HUES64 (cell line): ENCODE data around the gene ADAMTS16. TPM values are rescaled to one million over a fixed set of nuclear protein-coding genes. Genes with fewer than 3 reads are reported as not detected.

Experiments
- H3K27ac ChIP-seq: 2 replicates; pipeline ENCODE4 v1.7.0; 2013; ENCODE audit warnings: low read depth, low read length, inconsistent platforms
- H3K27me3 ChIP-seq: 2 replicates; pipeline ENCODE4 v1.6.1; 2013; ENCODE audit warnings: mild to moderate bottlenecking, low read length; ENCODE audit not compliant: insufficient read depth
- H3K36me3 ChIP-seq: 2 replicates; pipeline ENCODE4 v1.6.1; 2013; ENCODE audit warnings: mild to moderate bottlenecking, low read length; ENCODE audit not compliant: insufficient read depth
- H3K4me1 ChIP-seq: 2 replicates; pipeline ENCODE4 v1.6.1; 2013; ENCODE audit warnings: mild to moderate bottlenecking, low read length, moderate library complexity; ENCODE audit not compliant: insufficient read depth
- H3K4me3 ChIP-seq: 2 replicates; pipeline ENCODE4 v1.5.1; 2013; ENCODE audit warnings: mild to moderate bottlenecking, low read length, moderate library complexity
- H3K9ac ChIP-seq: 2 replicates; pipeline ENCODE4 v1.6.1; 2013; ENCODE audit warnings: mild to moderate bottlenecking, low read depth, low read length
- H3K9me3 ChIP-seq: 2 replicates; pipeline ENCODE4 v1.6.1; 2013; ENCODE audit warnings: low read depth, low read length; ENCODE audit not compliant: insufficient read depth
- WGBS: fragments of 150-250, 120-280 bp; methylation state at CpG from one replicate; pipeline ENCODE4 v1.1.7; 2013; ENCODE audit warnings: missing lambda C conversion rate; 5-methylcytosine and 5-hydroxymethylcytosine counted together
- polyA plus RNA-seq, 2 experiments: library from polyadenylated mRNA; stranded (reverse); fragments of 50-300 nt; gene quantifications; one replicate each; pipeline ENCODE4 v1.2.3, GENCODE V29; 2013

ADAMTS16 gene
- polyA plus RNA-seq (2013, experiment 1 of 2) = 9.6 TPM
- polyA plus RNA-seq (2013, experiment 2 of 2) = 9.1 TPM

DNA sequence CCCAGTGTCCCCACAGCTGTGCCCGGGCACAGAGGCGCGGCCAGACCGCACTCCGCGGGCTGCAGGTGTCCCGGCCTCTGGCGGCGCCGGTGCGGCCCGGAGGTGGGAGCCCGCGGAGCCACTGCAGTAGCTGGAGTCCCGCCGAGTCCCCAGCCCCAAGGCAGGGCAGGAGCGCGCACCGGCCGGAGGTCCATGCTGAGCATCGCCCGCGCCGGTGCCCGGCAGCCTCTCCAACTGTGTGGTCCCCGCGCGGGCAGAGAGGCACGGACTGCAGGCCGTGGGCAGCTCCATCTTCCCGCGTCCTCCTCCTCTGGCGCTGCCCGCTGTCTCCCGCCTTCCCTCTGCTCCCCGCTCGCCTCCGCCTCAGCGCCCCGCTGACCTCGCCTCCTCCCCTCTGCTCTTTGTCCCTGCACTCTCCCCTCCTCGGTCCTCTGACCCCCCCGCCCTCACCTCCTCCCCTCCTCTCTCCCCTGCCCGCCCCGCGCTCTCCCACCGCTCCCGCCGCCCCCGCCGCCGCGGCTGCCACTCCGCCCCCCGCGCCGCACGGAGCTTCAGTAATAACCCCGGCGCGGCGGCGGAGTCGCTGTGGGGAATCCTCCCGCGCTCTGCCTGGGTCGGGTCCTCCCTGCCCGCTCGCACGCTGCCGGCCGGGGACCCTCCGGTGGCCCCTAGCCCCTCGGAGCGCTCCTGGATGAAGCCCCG lies at the start of gene ADAMTS16:
TSS of gene ADAMTS16 (plus strand) at position 554 of the 702 bp plus-strand sequence. CDS start at position 692, 138 bp downstream.
- Histone ChIP-seq H3K4me1 (peaks cover 9% of the 10 kb centered on the region), H3K36me3 (peaks cover 8% of the 10 kb centered on the region), H3K9me3 (no peaks in the 10 kb centered on the region), H3K4me3 (peak within 1 kb of the TSS; percentile 69), H3K27ac (peak within 1 kb of the TSS; percentile 41; the same call in 1 of the 2 replicates), H3K9ac (peak within 1 kb of the TSS; percentile 87), H3K27me3 (peaks cover 26% of the 10 kb centered on the region)
- under 1% methylated on average over 72 of the region's 76 CpGs for WGBS

GRCh38 chr5:5092149-5092548 lies 48.0 kb upstream of the ADAMTS16 start:
- no peaks in the 10 kb centered on the region for H3K36me3 ChIP-seq
- H3K9me3 ChIP-seq = no peaks in the 10 kb centered on the region
- H3K4me1 ChIP-seq = peaks cover 2% of the 10 kb centered on the region; the same call in 1 of the 2 replicates
- H3K27me3 ChIP-seq = no peaks in the 10 kb centered on the region
- 100% methylated on average over 1 of the region's 1 CpG for WGBS
- no peak overlapping the region for H3K4me3 ChIP-seq
- H3K9ac ChIP-seq = no peak overlapping the region
- no peak overlapping the region for H3K27ac ChIP-seq

DNA sequence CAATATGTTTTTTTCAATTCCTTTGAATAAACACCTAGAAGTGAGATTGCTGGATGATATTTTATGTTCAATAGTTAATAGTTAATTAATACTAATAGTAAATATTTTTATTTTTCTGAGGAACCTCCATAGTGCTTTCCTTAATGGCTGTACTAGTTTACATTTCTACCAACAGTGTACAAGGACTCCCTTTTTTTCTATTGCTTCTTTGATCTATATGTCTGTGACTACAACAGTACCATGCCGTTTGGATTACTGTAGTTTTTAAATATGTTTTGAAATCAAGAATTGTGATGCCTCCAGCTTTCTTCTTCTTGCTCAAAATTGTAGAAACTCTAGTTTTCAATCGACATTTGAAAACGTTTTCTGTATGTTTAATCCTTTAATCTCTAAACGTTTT lies 39.5 kb upstream of the ADAMTS16 start:
- no peak overlapping the region for H3K4me3 ChIP-seq
- H3K4me1 ChIP-seq = no peaks in the 10 kb centered on the region
- no peaks in the 10 kb centered on the region for H3K36me3 ChIP-seq
- no peaks in the 10 kb centered on the region for H3K27me3 ChIP-seq
- 92% methylated on average over 4 of the region's 4 CpGs for WGBS
- 0 out of 2 replicates have a peak, but pooled peaks cover 2% of the 10 kb centered on the region for H3K9me3 ChIP-seq
- no peak overlapping the region for H3K9ac ChIP-seq
- H3K27ac ChIP-seq = no peak overlapping the region

- Histone ChIP-seq H3K4me3 (no peak overlapping the region), H3K27ac (no peak overlapping the region), H3K9me3 (peaks cover 2% of the 10 kb centered on the region; the same call in 1 of the 2 replicates), H3K4me1 (no peaks in the 10 kb centered on the region), H3K9ac (no peak overlapping the region), H3K27me3 (no peaks in the 10 kb centered on the region), H3K36me3 (no peaks in the 10 kb centered on the region)
- 85% methylated on average over 2 of the region's 2 CpGs for WGBS
Observed at GRCh38 chr5:5101676-5102075, 38.5 kb upstream of the ADAMTS16 start.

GRCh38 chr5:5103245-5103644 lies 36.9 kb upstream of the ADAMTS16 start:
- WGBS = 93% methylated on average over 3 of the region's 4 CpGs
- Histone ChIP-seq H3K9ac (no peak overlapping the region), H3K9me3 (peaks cover 2% of the 10 kb centered on the region; the same call in 1 of the 2 replicates), H3K27ac (no peak overlapping the region), H3K36me3 (no peaks in the 10 kb centered on the region), H3K4me1 (no peaks in the 10 kb centered on the region), H3K4me3 (no peak overlapping the region), H3K27me3 (no peaks in the 10 kb centered on the region)

DNA sequence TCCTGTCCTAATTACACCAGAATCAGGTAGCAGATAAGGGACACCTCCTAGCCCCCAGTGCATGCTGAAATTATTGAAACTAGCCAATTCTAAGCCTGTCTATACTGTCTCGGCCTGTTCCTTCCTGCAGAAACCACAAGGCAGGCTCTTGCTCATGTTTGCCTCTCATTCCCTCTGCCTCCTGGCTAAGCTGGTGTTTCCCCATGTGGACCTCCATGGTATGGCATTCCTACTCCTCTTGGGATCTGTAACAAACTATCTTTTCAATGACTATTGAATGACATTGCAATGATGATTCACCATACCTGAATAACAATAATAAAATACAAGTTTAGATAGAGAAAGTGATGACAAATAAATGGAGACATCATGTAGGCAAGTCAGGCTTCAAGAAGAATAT lies 35.6 kb upstream of the ADAMTS16 start:
- H3K4me1 ChIP-seq = no peaks in the 10 kb centered on the region
- peaks cover 2% of the 10 kb centered on the region; the same call in 1 of the 2 replicates for H3K9me3 ChIP-seq
- H3K27me3 ChIP-seq = no peaks in the 10 kb centered on the region
- no peak overlapping the region for H3K4me3 ChIP-seq
- WGBS = 91% methylated on average over 1 of the region's 1 CpG
- H3K9ac ChIP-seq = no peak overlapping the region
- H3K27ac ChIP-seq = no peak overlapping the region
- no peaks in the 10 kb centered on the region for H3K36me3 ChIP-seq

GRCh38 chr5:5105531-5105930 lies 34.6 kb upstream of the ADAMTS16 start:
- Histone ChIP-seq H3K36me3 (no peaks in the 10 kb centered on the region), H3K9ac (no peak overlapping the region), H3K27me3 (no peaks in the 10 kb centered on the region), H3K4me3 (no peak overlapping the region), H3K27ac (no peak overlapping the region), H3K9me3 (peaks cover 2% of the 10 kb centered on the region; the same call in 1 of the 2 replicates), H3K4me1 (no peaks in the 10 kb centered on the region)
- WGBS = 88% methylated on average over 1 of the region's 1 CpG

GRCh38 chr5:5116956-5117355 lies 23.2 kb upstream of the ADAMTS16 start:
- H3K9me3 ChIP-seq = 0 out of 2 replicates have a peak, but pooled peaks cover 5% of the 10 kb centered on the region
- no peak overlapping the region for H3K9ac ChIP-seq
- no peaks in the 10 kb centered on the region for H3K27me3 ChIP-seq
- H3K36me3 ChIP-seq = no peaks in the 10 kb centered on the region
- no peak overlapping the region for H3K4me3 ChIP-seq
- no peaks in the 10 kb centered on the region for H3K4me1 ChIP-seq
- H3K27ac ChIP-seq = no peak overlapping the region

- Histone ChIP-seq H3K36me3 (no peaks in the 10 kb centered on the region), H3K27ac (no peak overlapping the region), H3K4me1 (no peaks in the 10 kb centered on the region), H3K9ac (no peak overlapping the region), H3K27me3 (no peaks in the 10 kb centered on the region), H3K4me3 (no peak overlapping the region), H3K9me3 (0 out of 2 replicates have a peak, but pooled peaks cover 3% of the 10 kb centered on the region)
- WGBS = 93% methylated on average over 3 of the region's 3 CpGs
Observed at GRCh38 chr5:5122776-5123175, 17.4 kb upstream of the ADAMTS16 start.

DNA sequence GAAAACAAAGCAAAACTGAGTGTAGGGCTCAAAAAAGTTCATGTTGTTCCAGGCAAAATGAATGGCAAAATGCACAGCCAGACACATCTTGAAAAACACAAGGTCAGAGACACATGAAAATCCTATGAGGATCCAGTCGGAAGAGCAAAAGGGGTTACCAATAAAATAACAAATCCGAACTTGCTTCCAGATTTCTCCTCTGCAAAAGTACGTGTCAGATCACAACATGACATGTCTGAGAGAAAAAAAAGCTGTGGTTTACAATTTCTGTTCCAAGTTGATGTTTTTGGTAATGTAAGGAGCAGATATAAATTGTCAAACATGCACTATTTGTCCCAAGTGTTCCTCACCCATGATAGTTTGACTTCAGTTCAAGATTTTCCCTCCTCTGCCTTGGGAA lies 15.9 kb upstream of the ADAMTS16 start:
- no peaks in the 10 kb centered on the region for H3K9me3 ChIP-seq
- no peak overlapping the region for H3K9ac ChIP-seq
- H3K36me3 ChIP-seq = no peaks in the 10 kb centered on the region
- no peaks in the 10 kb centered on the region for H3K4me1 ChIP-seq
- WGBS = 61% methylated on average over 3 of the region's 3 CpGs
- H3K4me3 ChIP-seq = no peak overlapping the region
- H3K27ac ChIP-seq = no peak overlapping the region
- no peaks in the 10 kb centered on the region for H3K27me3 ChIP-seq

DNA sequence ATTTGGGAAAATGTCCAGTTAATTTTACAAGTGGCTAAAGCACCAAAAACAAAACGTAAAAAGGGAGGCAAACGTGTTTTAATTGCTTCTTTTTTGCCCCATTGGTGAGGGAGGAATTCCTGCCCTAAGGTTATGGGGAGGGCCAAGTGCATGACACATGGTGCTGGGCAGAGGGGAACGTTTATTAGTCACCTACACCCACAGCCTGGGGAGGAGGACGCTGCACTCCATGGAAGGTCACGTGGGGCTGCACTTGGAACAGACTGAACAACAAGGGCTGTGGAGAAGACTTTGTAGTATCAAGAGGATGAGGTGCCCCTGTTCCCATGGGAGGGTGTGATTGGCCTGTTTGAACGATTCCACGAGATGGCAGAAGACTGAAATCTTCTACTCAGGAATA lies 13.7 kb upstream of the ADAMTS16 start:
- H3K27me3 ChIP-seq = no peaks in the 10 kb centered on the region
- no peaks in the 10 kb centered on the region for H3K4me1 ChIP-seq
- no peaks in the 10 kb centered on the region for H3K9me3 ChIP-seq
- 86% methylated on average over 7 of the region's 7 CpGs for WGBS
- H3K36me3 ChIP-seq = no peaks in the 10 kb centered on the region
- H3K9ac ChIP-seq = no peak overlapping the region
- H3K27ac ChIP-seq = no peak overlapping the region
- no peak overlapping the region for H3K4me3 ChIP-seq
